Umbilical cord (tissue), 2 donors: Measurements from ENCODE around the gene PKN1. TPM values are rescaled to one million over a fixed set of nuclear protein-coding genes. Genes with fewer than 3 reads are reported as not detected.
A peak's percentile ranks its signal among the peaks of the same experiment; 100 is the strongest.

Source experiments
- DNase-seq: peaks from one replicate; pipeline ENCODE4 v3.0.0-alpha.2; 2015; ENCODE audit warnings: low spot score
- total RNA-seq: library from RNA; depleted of rRNA; stranded (reverse); fragments of >200 nt; gene quantifications from one replicate; pipeline ENCODE4 v1.2.3, GENCODE V29; 2014; ENCODE audit warnings: low replicate concordance; ENCODE audit not compliant: insufficient read depth

The PKN1 gene
- total RNA-seq, 1 donor from 2014 or later = 59.7 TPM

- no peak for DNase-seq
These were observed 79.4 kb downstream of the PKN1 start for GRCh38 chr19:14512406-14512961.

DNA sequence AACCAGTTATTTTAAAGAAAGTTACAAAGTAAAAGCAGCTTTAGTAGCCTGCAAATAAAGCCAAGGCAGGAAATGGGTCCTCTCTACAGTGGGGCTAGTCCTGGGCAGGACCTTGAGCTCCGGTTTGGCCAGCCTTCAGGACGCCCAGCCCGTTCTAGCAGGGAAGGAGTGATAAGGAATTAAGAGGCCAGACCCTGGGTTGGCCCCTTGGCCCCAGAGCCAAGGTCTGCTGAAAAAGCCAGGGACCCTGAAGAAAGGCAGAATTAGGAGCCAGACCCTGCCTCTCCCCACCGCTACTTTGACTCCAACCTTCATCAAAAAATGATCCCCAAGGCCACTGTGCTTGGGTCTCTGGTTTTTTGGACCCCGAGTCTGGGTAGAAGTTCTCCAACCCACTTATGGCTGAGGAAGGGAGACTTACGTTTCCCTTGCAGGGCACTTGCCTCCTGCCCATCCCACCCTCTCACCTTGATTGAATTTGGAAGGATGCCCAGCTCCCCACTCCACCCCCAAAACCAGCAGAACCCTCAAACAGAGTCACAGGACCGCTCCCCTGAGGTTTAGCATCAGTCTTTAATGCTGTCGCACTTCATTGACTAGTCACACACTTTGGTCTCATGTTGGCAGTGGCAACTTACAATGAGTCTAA, 81.2 kb downstream of the PKN1 start:
- no peak for DNase-seq

DNA sequence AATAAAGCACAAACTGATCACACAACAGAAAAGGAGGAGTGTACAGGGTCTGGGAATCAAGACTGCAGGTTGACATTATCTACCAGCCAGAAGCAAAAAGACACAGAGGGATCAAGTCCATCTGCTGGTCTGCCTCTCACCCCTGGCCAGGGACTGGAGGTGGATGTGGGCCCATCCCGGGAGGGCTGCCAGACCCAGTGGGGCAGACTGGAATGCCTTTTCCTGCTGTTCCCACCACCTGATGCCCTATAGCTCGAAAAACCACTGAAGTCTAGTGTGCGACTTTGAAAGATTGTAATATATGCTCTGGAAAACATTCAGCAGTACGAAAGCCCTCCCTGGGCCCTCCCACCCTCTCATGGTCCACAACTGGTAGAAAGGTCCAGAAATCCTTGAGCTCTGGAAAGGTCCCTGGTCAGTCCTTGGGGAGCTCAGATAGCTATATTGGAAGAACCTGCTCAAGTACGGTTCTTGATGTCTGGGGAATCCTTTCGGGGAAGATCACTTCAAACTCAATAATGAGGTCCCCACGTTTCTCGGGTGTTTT, 82.5 kb downstream of the PKN1 start:
- DNase-seq = no peak

- DNase-seq = no peak
These were observed 83.0 kb downstream of the PKN1 start for GRCh38 chr19:14516048-14516534.

- no peak for DNase-seq
These were observed 83.8 kb downstream of the PKN1 start for GRCh38 chr19:14516746-14517438.

- no peak for DNase-seq
These were observed 84.3 kb downstream of the PKN1 start for GRCh38 chr19:14517446-14517839.

GRCh38 chr19:14517840-14518505, 84.9 kb downstream of the PKN1 start, which contains the start of gene DNAJB1:
Gene DNAJB1, minus strand, starts transcription at chr19:14518397. Its CDS starts 48 bp downstream, at chr19:14518349.
- peak; percentile 87 for DNase-seq

GRCh38 chr19:14519245-14519859, 86.2 kb downstream of the PKN1 start:
- no peak for DNase-seq

DNA sequence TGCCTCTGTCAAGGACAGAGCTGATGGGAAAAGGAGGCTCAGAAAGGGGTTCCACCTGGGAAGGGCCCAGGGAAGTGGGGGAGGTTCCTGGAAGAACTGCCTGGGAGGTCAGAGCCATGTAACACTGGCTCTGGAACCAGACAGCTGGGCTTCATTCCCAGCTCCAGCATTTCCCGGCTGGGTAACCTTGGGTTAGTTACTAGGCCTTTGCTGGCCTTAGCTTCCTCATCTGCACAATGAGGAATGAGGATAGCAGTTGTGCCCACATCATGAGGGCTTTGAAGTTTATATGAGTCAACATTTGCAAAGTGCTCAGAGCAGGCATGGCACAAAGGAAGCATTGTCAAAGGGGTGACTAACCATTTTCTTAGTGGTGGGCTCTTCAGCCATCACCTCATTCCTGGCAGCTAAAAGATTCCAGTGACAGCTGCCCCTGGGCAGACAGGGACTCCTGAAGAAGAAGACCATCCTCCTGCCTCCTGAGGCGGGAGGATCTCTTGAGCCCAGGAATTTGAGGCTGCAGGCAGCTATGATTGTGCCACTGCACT, 86.8 kb downstream of the PKN1 start:
- no peak for DNase-seq

GRCh38 chr19:14520543-14520942, 87.4 kb downstream of the PKN1 start:
- no peak for DNase-seq

Other genes with a start within 250 kb of the PKN1 start
- 5.3 TPM for gene ADGRL1, start 227.1 kb upstream of the PKN1 start, total RNA-seq
- gene ADGRE5, start 51.9 kb upstream of the PKN1 start, total RNA-seq = 49.4 TPM
- 34.9 TPM for gene DDX39A, start 14.0 kb upstream of the PKN1 start, total RNA-seq
- gene PTGER1, start 42.0 kb downstream of the PKN1 start, total RNA-seq = not detected
- 81.1 TPM for gene GIPC1, start 62.8 kb downstream of the PKN1 start, total RNA-seq
- gene DNAJB1, start 85.1 kb downstream of the PKN1 start, total RNA-seq = 40.2 TPM
- 61.4 TPM for gene TECR, start 96.3 kb downstream of the PKN1 start, total RNA-seq
- 227 TPM for gene NDUFB7, start 138.8 kb downstream of the PKN1 start, total RNA-seq
- gene CLEC17A, start 149.8 kb downstream of the PKN1 start, total RNA-seq = not detected
- gene ADGRE3, start 241.5 kb downstream of the PKN1 start, total RNA-seq = not detected